Measurements from ENCODE around the gene MYOM1.

DNA sequence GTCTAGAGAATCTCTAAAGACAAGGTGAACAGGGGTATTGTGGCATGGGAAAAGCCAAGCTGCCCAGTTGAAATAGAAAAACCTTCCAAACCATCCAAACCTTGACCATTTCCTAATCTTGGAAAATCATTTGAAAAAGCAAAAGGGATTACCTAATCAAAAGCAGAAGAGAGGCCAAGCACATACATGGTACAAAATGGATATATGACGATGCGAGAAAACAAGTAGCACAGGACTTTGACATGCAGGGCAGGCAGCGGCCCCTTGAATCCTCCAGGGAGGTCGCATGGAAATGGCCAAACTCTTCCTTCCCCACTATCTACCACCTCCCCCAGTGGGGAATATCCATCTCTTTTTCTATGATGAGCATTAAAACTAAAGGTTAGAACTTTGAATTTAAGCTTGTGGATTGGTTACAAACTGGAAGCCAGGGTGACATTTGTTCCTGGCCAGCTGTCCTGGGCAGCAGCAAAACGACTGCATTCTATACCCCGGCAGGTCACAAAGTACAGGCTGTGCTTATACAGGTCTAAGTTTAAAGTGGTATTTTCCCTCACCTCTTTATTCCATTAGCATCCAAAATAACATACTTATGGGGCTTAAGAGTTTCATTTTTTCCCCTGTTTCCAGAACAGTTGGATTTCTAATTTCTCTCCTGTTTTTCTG lies 24.7 kb downstream of the MYOM1 start:
- TF ChIP-seq, protein P1, sequence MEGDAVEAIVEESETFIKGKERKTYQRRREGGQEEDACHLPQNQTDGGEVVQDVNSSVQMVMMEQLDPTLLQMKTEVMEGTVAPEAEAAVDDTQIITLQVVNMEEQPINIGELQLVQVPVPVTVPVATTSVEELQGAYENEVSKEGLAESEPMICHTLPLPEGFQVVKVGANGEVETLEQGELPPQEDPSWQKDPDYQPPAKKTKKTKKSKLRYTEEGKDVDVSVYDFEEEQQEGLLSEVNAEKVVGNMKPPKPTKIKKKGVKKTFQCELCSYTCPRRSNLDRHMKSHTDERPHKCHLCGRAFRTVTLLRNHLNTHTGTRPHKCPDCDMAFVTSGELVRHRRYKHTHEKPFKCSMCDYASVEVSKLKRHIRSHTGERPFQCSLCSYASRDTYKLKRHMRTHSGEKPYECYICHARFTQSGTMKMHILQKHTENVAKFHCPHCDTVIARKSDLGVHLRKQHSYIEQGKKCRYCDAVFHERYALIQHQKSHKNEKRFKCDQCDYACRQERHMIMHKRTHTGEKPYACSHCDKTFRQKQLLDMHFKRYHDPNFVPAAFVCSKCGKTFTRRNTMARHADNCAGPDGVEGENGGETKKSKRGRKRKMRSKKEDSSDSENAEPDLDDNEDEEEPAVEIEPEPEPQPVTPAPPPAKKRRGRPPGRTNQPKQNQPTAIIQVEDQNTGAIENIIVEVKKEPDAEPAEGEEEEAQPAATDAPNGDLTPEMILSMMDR (IDR thresholded peaks at IDR 0.05; ENCODE audit: extremely low read depth in 1 of 2, insufficient read depth in 1 of 2, low read depth in 1 of 2, low read length in 2 of 2) = no peak
- TF ChIP-seq EZH2 (IDR thresholded peaks at IDR 0.05; ENCODE audit: borderline replicate concordance, low read depth, low read length, severe bottlenecking) (no peak), POLR2AphosphoS5 (IDR thresholded peaks at IDR 0.05; ENCODE audit: insufficient read depth, low read depth, low read length) (no peak), POLR2A (IDR thresholded peaks at IDR 0.05; ENCODE audit: low read depth, low read length) (no peak), JUN (IDR thresholded peaks at IDR 0.05; ENCODE audit: borderline replicate concordance, insufficient read depth, insufficient read length, low read depth) (no peak)
- TF ChIP-seq, protein P2, sequence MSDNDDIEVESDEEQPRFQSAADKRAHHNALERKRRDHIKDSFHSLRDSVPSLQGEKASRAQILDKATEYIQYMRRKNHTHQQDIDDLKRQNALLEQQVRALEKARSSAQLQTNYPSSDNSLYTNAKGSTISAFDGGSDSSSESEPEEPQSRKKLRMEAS (IDR thresholded peaks at IDR 0.05; ENCODE audit: insufficient read depth, insufficient read length) = no peak
